ENCODE results near the gene SPRY4.
"Not testable (repeated sequence)": the region's sequence is repeated elsewhere in the genome, so short reads cannot be mapped to it uniquely, and the experiment has no call there.

SPRY4 gene, protein sequence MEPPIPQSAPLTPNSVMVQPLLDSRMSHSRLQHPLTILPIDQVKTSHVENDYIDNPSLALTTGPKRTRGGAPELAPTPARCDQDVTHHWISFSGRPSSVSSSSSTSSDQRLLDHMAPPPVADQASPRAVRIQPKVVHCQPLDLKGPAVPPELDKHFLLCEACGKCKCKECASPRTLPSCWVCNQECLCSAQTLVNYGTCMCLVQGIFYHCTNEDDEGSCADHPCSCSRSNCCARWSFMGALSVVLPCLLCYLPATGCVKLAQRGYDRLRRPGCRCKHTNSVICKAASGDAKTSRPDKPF

DNA sequence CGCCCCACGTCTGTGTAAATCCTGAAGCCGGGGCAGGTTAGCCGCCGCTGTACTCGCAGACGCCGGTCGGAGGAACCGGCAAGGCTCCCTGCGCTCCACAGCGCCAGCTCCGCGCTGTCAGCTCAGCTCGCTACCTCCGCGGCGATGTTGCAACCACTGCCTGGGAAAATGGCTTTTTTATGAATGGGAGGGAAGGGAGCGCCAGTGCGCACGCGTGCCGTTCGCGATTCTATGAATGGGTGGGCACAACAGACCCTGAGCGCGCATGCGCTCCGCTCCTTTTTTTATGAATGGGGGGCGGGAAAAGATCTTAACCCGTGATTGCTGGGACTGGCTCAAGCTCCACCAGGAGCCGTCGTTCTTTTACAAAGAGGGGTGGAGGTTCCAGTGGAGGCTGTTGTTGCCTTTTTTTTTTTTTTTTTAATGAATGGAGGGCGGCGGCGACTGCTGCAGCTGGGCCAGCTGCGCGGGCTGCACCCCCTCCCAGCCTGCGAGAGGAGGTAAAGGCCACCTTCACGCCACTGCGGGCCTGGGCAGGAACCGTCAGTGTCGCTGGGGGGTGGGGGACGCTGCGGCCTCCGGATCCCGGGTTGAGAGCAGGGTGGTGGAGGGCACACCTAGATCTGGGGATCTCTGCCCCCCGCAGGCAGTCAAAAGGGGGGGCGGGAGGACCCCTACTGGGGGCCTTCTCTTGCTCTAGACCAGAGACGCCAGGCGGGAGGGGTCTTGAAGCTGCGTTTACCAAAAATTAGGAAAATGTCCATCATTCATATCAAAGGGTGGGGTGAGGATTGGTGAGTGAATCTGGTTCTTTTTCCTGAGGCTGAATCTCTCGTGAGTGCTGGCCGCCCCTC is at the start of gene SPRY4:
TSS of gene SPRY4 (minus strand) at position 151 of the 854 bp plus-strand sequence. CDS start 9,913 bp downstream, outside the sequence.
- DNase-seq, result peak; percentile 97

GRCh38 chr5:142368529-142368928 is 43.7 kb upstream of the SPRY4 start:
- no peak for DNase-seq

DNA sequence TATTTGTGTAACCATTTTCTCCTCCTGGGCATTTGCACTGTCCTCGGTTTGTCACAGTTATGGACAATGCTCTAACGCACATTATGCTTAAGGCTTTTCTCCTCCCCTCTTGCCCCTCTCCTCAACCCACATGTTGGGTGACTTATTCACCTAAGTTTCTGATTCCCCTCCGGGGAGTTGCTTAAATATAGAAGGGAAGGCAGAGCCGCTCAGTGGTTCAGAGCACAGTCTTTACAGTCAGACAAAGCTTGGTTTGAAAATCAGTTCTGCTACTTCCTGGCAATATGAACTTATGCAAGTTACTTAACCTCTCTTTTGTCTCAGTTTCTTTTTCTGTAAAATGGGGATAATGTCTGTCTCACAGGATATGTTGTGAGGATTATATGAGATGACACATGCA is 41.2 kb upstream of the SPRY4 start:
- DNase-seq, result no peak

- peak; percentile 85 for DNase-seq
These were observed 39.7 kb upstream of the SPRY4 start for GRCh38 chr5:142364251-142365145.

DNA sequence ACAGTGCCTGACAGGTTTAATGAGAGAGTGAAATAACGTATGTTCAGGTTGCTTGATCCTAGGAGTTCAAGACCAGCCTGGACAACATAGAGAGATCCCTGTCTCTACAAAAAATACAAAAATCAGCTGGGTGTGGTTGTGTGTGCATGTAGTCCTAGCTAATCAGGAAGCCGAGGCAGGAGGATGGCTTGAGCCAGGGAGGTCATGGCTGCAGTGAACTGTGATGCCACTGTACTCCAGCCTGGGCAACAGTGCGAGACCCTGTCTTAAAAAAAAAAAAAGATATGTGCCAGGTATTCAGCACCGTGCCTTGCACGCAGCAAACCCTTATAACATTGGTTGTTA is 38.8 kb upstream of the SPRY4 start:
- no peak for DNase-seq

DNA sequence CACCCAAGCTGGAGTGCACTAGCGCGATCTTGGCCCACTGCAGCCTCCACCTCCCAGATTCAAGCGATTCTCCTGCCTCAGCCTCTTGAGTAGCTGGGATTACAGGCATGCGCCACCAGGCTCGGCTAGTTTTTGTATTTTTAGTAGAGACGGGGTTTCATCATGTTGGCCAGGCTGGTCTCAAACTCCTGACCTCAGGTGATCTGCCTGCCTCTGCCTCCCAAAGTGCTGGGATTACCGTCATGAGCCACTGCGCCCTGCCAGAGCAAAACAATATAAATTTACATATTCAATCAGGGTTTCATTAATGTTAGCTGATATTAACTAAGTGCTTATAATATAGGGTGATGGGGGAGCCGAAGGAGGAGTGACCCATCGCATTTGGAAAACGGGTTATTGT is 37.4 kb upstream of the SPRY4 start:
- DNase-seq, result not testable (repeated sequence)

DNA sequence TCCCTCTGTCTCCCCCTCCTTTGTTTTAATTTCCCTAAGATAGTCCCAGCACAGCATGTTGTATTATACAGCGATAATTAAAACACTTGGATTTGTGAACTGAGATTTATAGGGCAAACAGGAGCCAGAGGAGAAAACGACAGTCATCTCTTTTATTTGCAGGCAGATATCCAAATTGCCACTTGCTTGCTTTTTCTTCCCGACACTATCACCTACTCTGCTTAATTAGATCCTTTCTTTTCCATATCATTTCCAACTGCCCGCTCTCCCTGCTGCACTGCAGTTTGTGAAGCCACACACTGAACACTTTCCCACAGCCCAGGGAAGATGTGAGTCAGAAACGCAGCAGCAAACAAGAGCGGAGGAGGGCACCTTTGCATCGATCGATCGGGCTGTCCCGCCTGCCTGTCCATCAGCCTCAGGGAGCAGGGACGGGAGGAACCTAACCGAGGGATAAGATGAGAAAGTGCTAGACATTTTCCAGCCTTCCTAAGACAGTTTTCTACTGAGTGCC is 35.8 kb upstream of the SPRY4 start:
- peak; percentile 39 for DNase-seq

DNA sequence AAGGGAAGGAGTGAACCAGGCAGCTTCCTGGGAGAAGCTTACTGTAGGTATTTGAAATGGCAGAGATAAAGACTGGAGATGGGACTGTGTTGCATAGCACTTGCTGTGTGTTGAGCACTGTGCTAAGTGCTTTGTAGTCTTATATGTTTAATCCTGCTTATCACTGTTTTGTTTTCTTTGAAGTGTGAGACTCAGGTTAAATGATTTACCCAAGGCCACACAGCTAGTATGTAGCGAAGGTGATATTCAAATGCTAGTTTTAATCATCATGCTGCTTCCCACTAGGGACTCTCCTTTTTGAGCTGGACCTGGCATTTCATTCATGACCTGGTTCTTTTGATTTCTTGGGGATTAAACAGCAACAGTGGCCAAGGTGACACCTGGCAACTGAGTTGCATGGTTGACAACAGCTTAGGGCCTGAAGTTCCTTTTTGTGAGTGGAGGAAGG is 35.3 kb upstream of the SPRY4 start:
- DNase-seq, result no peak

DNA sequence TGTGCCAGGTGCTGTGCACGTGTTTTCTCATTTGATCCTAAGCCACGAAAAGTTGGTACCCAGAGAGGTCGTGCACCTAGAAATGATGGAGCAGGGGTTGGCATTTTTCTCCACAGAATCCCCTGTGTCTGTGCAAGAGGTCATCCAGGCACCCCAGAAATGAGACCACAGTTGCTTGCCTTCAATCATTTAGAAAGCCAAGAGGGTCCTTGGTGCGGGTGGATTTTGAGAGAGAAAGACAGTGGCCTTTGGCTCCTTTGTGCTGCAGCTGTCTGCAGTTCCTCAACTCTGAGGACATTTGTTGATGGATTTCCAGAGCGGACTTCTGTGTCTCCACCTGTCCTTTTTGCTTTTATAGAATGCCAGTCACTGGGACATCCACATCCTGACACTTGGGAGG is 33.8 kb upstream of the SPRY4 start:
- no peak for DNase-seq

DNA sequence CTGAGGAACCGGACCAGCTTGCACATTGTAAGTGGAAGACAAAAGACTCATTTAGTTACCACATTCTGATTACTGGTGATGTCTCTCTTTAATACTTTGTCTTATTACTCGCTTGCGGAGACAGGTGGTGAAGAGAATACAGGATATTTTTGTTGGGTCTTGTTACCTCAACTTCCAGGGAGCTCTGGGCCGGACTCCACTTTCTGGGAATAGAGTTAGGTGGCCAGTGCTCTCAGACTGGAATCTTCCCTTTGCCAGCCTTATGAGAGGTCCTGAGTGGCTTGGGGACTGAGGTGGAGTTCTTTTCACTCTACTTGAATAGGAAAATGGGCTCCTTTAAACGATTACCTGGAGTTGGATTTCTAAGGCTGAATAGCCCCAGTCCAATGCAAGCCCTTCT is 33.3 kb upstream of the SPRY4 start:
- no peak for DNase-seq

GRCh38 chr5:142357469-142358090 is 32.8 kb upstream of the SPRY4 start:
- no peak for DNase-seq

DNA sequence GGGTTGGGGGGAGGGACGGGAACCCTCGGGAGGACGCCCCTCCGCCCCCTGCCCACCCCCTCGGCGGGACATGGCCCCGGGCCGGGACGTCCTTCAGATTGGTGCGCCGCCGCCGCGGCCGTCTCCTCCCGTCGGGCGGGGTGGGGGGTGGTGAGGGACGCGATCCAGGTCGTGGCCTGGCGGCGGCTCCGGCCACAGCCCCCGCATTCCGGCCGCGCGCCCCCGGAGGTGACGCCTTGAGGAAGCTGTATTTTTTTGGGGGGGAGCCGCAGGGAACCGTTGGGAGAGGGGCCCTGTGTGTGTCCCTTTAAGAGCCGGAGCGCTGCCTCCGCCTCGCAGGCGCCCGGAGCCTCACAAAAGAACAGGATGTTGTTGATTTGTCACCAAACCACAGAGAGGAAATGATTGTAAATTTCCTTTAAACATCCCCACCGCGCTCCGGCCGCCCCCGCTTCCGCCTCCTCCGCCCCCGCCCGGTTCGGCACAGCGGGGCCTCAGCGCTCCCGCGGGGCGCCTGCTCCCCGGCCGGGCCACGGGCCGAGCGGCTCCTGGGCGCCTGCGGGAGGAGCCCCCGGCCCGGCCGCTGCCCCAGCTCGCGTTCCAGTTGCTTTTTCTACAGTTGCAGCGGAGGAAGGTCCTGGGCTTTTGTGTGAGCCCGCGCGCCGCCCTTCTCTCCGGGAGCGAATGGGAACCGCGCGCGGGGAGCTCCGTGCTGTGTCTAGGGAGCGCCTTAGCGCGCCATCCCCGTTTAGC is 32.1 kb upstream of the SPRY4 start:
- DNase-seq, result peak; percentile 77

GRCh38 chr5:142356349-142356715 is 31.5 kb upstream of the SPRY4 start:
- no peak for DNase-seq

GRCh38 chr5:142353071-142353472 is 28.3 kb upstream of the SPRY4 start:
- no peak for DNase-seq

DNA sequence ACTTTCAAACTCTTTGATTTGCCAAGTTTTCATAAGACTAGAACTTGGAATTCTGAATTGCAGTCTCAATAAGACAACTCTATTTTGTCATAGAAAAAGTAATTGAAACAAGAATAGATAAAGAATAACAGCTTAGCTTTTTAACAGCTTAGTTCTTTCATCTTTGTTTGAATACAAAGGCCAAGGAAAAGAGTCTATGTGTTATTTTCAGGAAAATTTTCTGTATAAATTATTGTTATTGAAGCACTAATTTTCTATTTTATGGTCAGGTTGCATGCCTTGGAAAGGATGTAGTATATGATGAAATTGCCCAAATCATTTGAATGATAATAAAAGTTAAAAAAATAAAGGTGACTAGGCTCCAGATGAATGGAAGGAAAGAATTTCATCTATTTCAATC is 25.2 kb upstream of the SPRY4 start:
- DNase-seq, result no peak

GRCh38 chr5:142346706-142347105 is 21.9 kb upstream of the SPRY4 start:
- no peak for DNase-seq

DNA sequence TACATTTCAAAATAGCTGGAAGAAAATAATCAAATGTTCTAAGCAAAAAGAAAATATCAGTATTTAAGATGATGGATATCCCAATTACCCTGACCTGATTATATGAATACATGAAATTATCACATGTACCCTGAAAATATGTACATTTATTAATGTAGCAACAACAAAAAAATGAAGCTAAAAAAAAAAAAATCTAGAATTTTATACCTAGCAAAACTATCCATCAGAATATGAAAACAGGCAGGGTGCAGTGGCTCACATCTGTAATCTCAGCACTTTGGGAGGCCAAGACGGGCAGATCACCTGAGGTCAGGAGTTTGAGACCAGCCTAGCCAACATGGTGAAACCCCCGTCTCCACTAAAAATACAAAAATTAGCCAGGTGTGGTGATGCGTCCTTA is 20.1 kb upstream of the SPRY4 start:
- DNase-seq, result not testable (repeated sequence)

DNA sequence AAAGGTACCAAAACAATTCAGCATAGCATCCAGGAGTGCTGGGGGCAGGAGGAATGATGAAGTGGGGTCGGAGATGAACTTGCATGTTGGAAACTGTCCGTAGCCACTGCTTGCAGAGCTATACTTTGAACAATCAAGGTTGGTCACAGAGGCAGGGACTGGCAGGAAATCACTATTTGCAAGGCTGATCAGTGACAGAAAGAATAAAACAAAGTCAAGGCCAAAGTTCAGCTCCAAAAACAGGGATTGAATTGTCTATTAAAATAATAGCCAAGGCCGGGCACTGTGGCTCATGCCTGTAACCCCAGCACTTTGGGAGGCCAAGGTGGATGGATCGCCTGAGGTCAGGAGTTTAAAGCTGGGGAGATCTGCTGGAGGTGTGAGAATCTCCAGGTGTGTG is 18.7 kb upstream of the SPRY4 start:
- no peak for DNase-seq

GRCh38 chr5:142342128-142342981 is 17.5 kb upstream of the SPRY4 start:
- DNase-seq, result no peak

DNA sequence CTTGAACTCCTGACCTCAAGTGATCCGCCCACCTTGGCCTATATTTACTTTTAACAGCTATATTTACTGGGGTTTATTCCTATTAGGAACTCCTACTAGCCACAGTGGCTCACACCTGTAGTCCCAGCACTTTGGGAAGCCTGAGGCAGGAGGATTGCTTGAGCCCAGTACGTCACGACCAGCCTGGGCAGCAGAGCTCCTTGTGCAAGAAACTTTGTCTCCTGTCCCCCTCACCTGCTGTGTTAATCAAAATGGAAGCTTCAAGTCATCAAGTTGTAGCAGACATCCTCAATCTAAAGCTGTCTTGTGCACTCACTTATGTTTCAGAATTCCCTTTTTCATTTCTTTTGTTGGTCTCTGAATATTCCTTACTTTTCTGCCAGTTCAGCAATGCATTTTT is 15.0 kb upstream of the SPRY4 start:
- no peak for DNase-seq

GRCh38 chr5:142334538-142334937 is 9.7 kb upstream of the SPRY4 start:
- DNase-seq, result no peak
